ENCODE results near the gene SDK1.

Gene SDK1

DNA sequence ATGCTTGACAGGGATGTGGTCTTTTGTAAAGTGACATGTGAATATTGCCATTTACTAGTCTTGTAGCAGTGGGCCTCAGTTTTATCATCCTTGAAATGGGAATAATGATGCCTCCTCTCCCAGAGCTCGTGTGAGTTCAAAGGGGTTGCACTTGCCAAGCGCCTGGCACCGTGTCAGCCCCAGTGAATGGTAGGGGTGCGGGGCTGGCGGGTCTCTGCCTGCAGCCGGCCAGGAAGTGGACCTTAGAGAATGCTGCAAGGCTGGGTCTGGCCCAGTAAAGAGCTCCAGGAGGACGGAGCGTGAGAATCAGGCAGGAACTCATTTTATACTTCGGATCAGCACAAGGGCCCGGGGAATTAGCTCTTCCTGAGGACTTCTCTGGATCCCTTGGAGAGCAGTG is 856.6 kb downstream of the SDK1 start:
- TF ChIP-seq EZH2 (IDR thresholded peaks at IDR 0.05; ENCODE audit: borderline replicate concordance, low read depth, low read length, severe bottlenecking) (no peak), CTCF (IDR thresholded peaks at IDR 0.05; ENCODE audit: borderline replicate concordance, extremely low read depth, low read length, poor library complexity, severe bottlenecking) (no peak)
- Histone ChIP-seq H4K20me1 (ENCODE audit: insufficient read depth, low read length) (no peaks in the 10 kb centered on the region), H3K27ac (ENCODE audit: low read length) (no peak overlapping the region), H3K4me1 (ENCODE audit: insufficient read depth, low read length) (no peaks in the 10 kb centered on the region), H2AFZ (ENCODE audit: low read depth, low read length) (no peak overlapping the region), H3K4me3 (ENCODE audit: low read depth in 1 of 2, low read length in 2 of 2) (no peak overlapping the region), H3K27me3 (ENCODE audit: insufficient read depth, low read length, poor library complexity) (peaks cover 12% of the 10 kb centered on the region), H3K79me2 (ENCODE audit: insufficient read depth, low read length) (no peaks in the 10 kb centered on the region), H3K9ac (ENCODE audit: low read depth, low read length) (no peak overlapping the region), H3K36me3 (ENCODE audit: insufficient read depth, low read length) (no peaks in the 10 kb centered on the region), H3K4me2 (ENCODE audit: insufficient read depth, low read length) (no peak overlapping the region), H3K9me3 (ENCODE audit: insufficient read depth, low read length, severe bottlenecking) (no peaks in the 10 kb centered on the region)
- DNase-seq (no peak), ATAC-seq (ENCODE audit: insufficient read depth, low read depth) (no peak)

DNA sequence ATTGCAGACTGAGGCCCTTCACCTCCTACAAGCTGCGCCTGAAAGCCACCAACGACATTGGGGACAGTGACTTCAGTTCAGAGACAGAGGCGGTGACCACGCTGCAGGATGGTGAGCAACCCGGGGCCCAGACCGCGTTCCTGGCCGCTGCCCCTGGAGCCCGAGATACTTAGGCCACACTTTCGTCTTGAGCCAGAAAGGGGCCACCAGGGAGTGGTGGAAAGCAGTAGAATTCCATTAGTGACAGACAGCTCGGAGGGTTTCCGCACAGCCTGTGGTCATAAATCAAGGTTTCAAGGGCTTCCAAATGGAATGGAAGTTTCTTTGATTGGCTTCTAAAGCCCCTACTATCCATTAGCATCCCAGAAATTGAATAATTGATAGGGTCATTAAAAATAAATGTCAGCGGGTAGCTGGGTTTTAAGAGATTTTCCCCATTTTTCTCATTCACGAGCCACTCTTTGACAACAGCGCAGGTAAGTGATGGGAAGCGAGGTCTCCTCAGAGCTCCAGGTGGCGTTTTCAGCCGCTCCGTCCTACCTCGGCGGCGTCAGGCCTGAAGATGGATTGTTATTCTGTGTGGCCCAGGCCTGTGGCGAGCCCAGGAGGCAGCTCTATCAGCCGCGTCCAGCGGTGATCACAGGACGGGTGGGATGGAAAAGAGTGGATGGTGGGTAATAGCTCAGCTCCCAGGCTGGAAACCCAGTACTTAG is 857.5 kb downstream of the SDK1 start:
- ATAC-seq (ENCODE audit: insufficient read depth, low read depth): no peak
- Histone ChIP-seq H3K27ac (ENCODE audit: low read length) (no peak overlapping the region), H3K4me2 (ENCODE audit: insufficient read depth, low read length) (no peak overlapping the region), H4K20me1 (ENCODE audit: insufficient read depth, low read length) (no peaks in the 10 kb centered on the region), H3K79me2 (ENCODE audit: insufficient read depth, low read length) (no peaks in the 10 kb centered on the region), H3K27me3 (ENCODE audit: insufficient read depth, low read length, poor library complexity) (peaks cover 12% of the 10 kb centered on the region), H3K9me3 (ENCODE audit: insufficient read depth, low read length, severe bottlenecking) (no peaks in the 10 kb centered on the region), H3K4me1 (ENCODE audit: insufficient read depth, low read length) (no peaks in the 10 kb centered on the region), H2AFZ (ENCODE audit: low read depth, low read length) (no peak overlapping the region), H3K9ac (ENCODE audit: low read depth, low read length) (no peak overlapping the region), H3K4me3 (ENCODE audit: low read depth in 1 of 2, low read length in 2 of 2) (no peak overlapping the region), H3K36me3 (ENCODE audit: insufficient read depth, low read length) (no peaks in the 10 kb centered on the region)
- DNase-seq: no peak
- no peak for TF ChIP-seq CTCF (IDR thresholded peaks at IDR 0.05; ENCODE audit: borderline replicate concordance, extremely low read depth, low read length, poor library complexity, severe bottlenecking)
- TF ChIP-seq EZH2 (IDR thresholded peaks at IDR 0.05; ENCODE audit: borderline replicate concordance, low read depth, low read length, severe bottlenecking): no peak

- Histone ChIP-seq H3K79me2 (ENCODE audit: insufficient read depth, low read length) (no peaks in the 10 kb centered on the region), H3K4me2 (ENCODE audit: insufficient read depth, low read length) (no peak overlapping the region), H3K9ac (ENCODE audit: low read depth, low read length) (no peak overlapping the region), H3K36me3 (ENCODE audit: insufficient read depth, low read length) (no peaks in the 10 kb centered on the region), H3K4me1 (ENCODE audit: insufficient read depth, low read length) (no peaks in the 10 kb centered on the region), H3K27me3 (ENCODE audit: insufficient read depth, low read length, poor library complexity) (peaks cover 12% of the 10 kb centered on the region), H3K27ac (ENCODE audit: low read length) (no peak overlapping the region), H2AFZ (ENCODE audit: low read depth, low read length) (no peak overlapping the region), H3K4me3 (ENCODE audit: low read depth in 1 of 2, low read length in 2 of 2) (no peak overlapping the region), H3K9me3 (ENCODE audit: insufficient read depth, low read length, severe bottlenecking) (no peaks in the 10 kb centered on the region), H4K20me1 (ENCODE audit: insufficient read depth, low read length) (no peaks in the 10 kb centered on the region)
- ATAC-seq (ENCODE audit: insufficient read depth, low read depth): no peak
- DNase-seq: no peak
- no peak for TF ChIP-seq CTCF (IDR thresholded peaks at IDR 0.05; ENCODE audit: borderline replicate concordance, extremely low read depth, low read length, poor library complexity, severe bottlenecking)
- no peak for TF ChIP-seq EZH2 (IDR thresholded peaks at IDR 0.05; ENCODE audit: borderline replicate concordance, low read depth, low read length, severe bottlenecking)
Observed at GRCh38 chr7:4159154-4159501, 858.1 kb downstream of the SDK1 start.
